GM18508 (cell line): ENCODE results near the gene OR2V2.
"Not testable (repeated sequence)": the region's sequence is repeated elsewhere in the genome, so short reads cannot be mapped to it uniquely, and the experiment has no call there.

Experiments
- ATAC-seq: cut with Tn5 transposase; IDR thresholded peaks from one replicate; pipeline ENCODE4 v1.9.1; 2021; ENCODE audit warnings: moderate number of reproducible peaks; ENCODE audit not compliant: insufficient read depth, unreplicated experiment

The OR2V2 gene

GRCh38 chr5:181146927-181147636 lies at the start of gene OR2V2:
Gene OR2V2, plus strand, starts transcription at chr5:181147586. Its CDS starts 7,357 bp downstream, at chr5:181154943.
- not testable (repeated sequence) for ATAC-seq

GRCh38 chr5:181097759-181098491 lies 49.5 kb upstream of the OR2V2 start:
- ATAC-seq = not testable (repeated sequence)

DNA sequence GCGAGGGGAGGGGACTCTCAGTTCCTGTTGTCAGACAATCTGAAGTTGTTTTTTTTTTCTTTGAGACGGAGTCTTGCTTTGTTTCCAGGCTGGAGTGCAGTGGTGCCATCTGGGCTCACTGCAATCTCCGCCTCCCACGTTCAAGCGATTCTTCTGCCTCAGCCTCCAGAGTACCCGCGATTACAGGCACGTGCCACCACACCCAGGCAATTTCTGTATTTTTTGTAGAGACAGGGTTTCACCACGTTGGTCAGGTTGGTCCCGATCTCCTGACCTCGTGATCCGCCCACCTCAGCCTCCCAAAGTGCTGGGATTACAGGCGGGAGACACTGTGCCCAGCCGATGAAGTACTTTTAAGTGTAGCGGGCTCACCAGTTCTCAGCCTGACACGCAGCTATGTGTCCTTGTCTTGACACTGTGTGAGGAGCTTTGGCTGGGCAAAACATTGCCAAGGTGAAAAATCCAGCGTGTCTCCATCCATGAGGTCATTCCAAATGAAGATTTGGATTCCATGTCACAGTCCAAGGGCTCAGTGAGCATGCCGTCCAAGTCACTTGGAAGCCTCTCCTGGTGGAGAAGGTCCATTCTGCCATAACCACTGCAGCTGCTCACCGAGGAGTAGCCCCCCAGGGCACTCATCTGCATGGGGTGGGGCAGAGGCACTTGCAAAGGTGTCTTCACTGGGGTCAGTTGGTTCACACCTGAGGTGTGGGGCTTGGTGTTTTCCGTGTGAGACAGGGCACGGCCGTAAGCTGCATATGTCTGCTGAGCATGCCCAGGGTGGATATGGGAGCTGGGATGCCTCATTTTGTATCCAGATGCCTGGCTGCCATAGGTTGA lies 48.4 kb upstream of the OR2V2 start:
- no peak for ATAC-seq

- ATAC-seq = no peak
Measured at GRCh38 chr5:181099602-181100086, 47.7 kb upstream of the OR2V2 start.

DNA sequence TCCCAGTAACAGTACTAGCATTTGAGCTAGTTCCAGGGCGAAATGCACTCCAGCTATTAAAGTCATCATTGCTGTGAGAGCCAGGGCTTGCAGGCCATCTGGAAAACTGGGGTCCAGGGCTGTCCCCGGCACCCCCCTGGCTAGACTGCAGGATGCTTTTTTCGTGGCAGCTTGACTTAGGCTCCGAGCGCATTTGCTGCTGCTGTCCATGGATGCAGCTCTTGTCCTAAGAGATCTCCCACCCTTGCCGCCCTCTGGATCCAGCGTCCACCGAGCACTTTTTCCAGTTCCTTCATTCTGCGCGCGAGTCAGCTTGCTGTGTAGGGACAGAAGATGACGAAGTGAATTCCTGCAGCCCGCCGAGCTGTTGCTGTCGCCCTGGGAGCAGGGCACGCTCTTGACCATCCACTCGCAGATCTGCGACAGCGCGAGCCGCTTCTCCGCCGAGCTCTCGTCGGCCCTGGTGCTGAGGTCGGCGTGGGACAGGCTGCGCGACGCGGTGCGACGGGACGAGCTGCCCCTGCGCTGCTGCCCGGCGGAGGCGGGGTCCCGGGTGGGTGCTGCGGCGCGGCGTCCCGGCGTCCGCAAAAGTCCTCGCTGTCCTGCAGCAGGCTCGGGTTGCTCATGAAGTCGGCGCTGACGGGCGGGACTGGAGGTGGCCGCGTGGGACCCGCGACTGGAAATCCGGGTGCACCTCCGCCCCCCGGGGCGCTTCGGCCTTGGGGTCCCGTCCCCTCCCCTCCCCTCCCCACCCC lies 47.1 kb upstream of the OR2V2 start:
- no peak for ATAC-seq

DNA sequence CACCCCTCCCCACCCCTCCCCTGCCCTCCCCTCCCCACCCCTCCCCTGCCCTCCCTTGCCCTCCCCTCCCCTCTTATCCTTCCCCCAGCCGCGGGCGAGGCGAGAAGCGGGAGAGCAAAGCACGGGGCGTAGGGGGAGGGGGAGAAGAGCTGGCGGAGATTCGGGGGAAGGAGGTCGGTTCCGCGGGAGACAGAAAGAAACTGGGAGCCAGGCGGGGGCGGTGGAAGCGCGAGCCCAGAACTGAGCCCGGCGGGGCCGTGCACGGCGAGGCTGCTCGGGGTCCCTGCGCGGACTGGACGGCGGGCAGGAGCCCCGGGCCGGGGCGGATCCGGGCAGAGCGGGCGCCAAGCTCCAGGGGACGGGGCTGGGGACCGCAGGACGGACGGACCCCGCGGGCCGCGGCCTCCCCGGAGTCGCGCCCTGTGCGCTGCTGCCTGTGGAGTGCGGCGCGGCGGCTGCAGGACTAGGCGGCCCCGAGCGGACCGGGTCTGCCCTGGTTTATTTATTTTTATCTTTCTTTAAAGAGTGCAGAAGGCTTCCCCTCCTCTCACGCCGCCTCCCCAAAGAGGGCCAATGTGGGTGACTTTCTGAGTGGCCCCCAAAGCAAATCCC lies 46.2 kb upstream of the OR2V2 start:
- not testable (repeated sequence) for ATAC-seq

DNA sequence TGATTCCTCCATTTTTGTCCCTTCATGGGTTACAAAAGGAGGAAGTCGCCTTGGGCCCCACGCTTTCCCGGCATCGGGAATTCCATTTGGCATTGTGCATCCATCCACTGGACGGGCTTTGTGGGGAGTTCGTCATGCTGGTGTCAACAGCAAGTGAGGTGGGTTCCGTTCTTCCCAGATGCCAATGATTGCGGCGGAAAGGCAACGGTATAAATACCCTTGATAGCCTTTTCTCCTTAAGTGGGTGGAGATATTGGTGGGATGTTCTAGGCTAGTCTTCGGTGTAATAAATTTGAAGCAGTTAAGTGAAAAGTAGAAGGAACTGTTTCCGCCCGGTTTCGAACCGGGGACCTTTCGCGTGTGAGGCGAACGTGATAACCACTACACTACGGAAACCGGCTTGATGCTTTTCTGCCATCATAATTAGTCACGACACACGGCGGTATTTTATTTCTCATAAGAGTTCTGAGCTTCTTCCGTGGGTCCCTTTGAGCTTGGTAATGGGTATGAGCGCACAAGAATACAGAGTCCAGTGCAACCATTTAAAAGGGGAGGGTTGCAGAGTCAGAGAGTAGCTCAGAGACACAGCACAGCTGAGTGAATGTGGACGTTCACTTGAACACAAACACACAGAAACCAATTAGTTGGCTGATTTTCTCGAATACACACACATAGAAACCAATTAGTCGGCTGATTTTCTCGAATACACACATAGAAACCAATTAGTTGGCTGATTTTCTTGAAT lies 45.3 kb upstream of the OR2V2 start:
- ATAC-seq = not testable (repeated sequence)

DNA sequence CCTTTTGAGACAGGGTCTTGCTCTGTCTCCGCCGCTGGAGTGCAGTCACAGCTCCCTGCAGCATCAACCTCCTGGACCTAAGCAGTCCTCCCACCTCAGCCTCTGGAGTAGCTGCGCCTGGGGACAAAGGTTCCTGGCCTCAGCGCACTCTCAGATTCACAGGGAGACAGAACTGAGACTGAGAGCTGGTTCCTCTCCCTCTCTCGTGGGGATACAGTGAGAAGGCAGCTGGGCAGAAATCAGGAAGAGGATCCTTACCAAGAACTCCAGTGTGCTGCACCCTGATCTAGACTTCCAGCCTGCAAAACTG lies 43.2 kb upstream of the OR2V2 start:
- not testable (repeated sequence) for ATAC-seq

DNA sequence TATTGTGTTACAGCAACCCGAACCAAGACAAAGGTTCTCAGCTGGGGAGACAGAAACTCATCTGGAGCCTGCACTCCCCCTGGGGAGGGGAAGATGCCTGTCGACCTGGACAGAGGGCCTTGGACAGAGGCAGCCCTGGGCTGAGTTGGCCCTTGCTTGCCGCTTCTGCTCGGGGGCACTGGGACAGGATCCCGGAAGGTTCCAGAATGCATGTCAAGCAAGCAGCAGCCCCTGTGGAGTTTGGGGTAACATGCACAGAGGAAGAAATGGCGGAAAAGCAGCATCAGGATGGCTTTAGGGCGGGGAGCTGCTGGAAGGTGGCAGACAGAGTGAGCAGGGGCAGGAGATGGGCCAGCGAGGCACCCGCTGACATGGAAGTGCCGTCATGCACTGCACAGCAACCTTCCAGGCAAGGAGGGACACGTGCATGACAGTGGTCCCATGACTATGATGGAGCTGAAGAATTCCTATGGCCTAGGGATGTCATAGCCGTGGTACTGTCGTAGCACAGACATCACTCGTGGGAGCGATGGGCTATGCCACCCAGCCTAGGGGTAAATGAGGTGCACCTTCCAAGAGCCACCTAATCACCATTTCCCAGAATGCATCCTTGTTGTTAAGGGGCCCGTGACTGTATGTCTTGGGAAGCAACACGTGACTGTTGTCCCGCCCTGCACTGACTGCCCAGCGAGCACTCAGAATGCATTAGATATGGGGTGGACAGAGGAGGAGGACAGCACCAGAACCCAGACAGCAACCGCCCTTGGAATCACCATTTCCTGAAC lies 42.6 kb upstream of the OR2V2 start:
- not testable (repeated sequence) for ATAC-seq

GRCh38 chr5:181105391-181106025 lies 41.9 kb upstream of the OR2V2 start:
- ATAC-seq = no peak

- no peak for ATAC-seq
Measured at GRCh38 chr5:181107699-181108098, 39.7 kb upstream of the OR2V2 start.

GRCh38 chr5:181108578-181109165 lies 38.7 kb upstream of the OR2V2 start:
- no peak for ATAC-seq

DNA sequence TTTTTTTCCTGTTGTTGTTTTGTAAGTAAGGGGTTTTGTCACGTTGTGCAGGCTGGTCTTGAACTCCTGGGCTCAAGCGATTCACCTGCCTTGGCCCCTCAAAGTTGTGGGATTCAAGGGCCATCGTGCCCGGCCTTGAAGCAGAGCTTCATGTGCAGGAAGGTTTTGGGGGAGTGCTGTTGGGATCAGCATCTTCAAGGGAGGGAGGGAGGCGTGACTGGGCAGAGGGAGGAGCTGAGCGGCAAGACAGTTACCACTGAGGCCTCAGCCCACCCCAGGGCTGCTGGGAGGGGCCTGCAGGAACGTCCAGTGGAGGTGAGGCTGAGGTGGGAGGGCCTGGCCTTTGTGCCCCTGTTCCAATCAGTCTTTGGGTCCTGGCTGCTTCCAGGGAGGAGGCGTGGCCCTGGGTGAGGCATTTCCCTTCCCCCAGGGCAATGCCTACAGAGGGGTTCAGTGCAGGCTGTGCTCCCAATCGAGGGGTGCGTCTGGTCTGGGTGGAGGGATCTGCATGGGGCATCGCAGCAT lies 37.8 kb upstream of the OR2V2 start:
- no peak for ATAC-seq

- no peak for ATAC-seq
Measured at GRCh38 chr5:181111010-181111409, 36.4 kb upstream of the OR2V2 start.

- ATAC-seq = no peak
Measured at GRCh38 chr5:181112476-181112875, 34.9 kb upstream of the OR2V2 start.

GRCh38 chr5:181113572-181113971 lies 33.8 kb upstream of the OR2V2 start:
- not testable (repeated sequence) for ATAC-seq

- no peak for ATAC-seq
Measured at GRCh38 chr5:181114284-181114843, 33.0 kb upstream of the OR2V2 start.
